HEK293T (cell line): ENCODE results near the gene COG4.

Experiments
- CTCF ChIA-PET: fragments of 350-600 bp; formaldehyde crosslinking; extraction: SDS; loops from one replicate; lab custom pipeline; 2021; ENCODE audit warnings: antibody characterized with exemption, inconsistent platforms; lab: Yijun Ruan, JAX
- POLR2A ChIA-PET: fragments of 350-600 bp; formaldehyde crosslinking; extraction: SDS; loops from one replicate; lab custom pipeline; 2020; ENCODE audit warnings: antibody characterized with exemption, inconsistent platforms; lab: Yijun Ruan, JAX
- DNase-seq: peaks from one replicate; pipeline ENCODE4 v3.0.0; 2012; ENCODE audit warnings: mixed read lengths; ENCODE audit errors: extremely low spot score
- ARNT ChIP-seq: fragments of 450-650 bp; IDR thresholded peaks from 2 replicates; pipeline ENCODE4 v1.6.1; 2017; ENCODE audit warnings: mild to moderate bottlenecking
- BHLHE40 ChIP-seq: fragments of 450-650 bp; IDR thresholded peaks from 2 replicates; pipeline ENCODE4 v1.6.1; 2016; ENCODE audit warnings: mild to moderate bottlenecking, moderate library complexity, borderline replicate concordance
- CTBP1 ChIP-seq: fragments of 450-650 bp; IDR thresholded peaks from 2 replicates; pipeline ENCODE4 v1.6.1; 2016; ENCODE audit warnings: borderline replicate concordance
- ELF4 ChIP-seq: fragments of 450-650 bp; IDR thresholded peaks from 2 replicates; pipeline ENCODE4 v1.6.1; 2017; ENCODE audit warnings: antibody characterized with exemption
- FOXA1 ChIP-seq: fragments of 450-650 bp; IDR thresholded peaks from 2 replicates; pipeline ENCODE4 v1.6.1; 2016; ENCODE audit warnings: mild to moderate bottlenecking
- FOXK2 ChIP-seq: fragments of 450-650 bp; IDR thresholded peaks from 2 replicates; pipeline ENCODE4 v1.6.1; 2016; ENCODE audit warnings: mild to moderate bottlenecking
- FOXM1 ChIP-seq: fragments of 450-650 bp; IDR thresholded peaks from 2 replicates; pipeline ENCODE4 v1.6.1; 2017; ENCODE audit warnings: mild to moderate bottlenecking, borderline replicate concordance
- HDGF ChIP-seq: fragments of 450-650 bp; IDR thresholded peaks from 2 replicates; pipeline ENCODE4 v1.6.1; 2017; ENCODE audit warnings: antibody characterized with exemption, borderline replicate concordance
- L3MBTL2 ChIP-seq: fragments of 450-650 bp; conservative IDR thresholded peaks from 2 replicates; pipeline ENCODE4 v1.6.1; 2016; ENCODE audit warnings: mild to moderate bottlenecking
- LEF1 ChIP-seq: fragments of 450-650 bp; IDR thresholded peaks from 2 replicates; pipeline ENCODE4 v1.6.1; 2017; ENCODE audit warnings: mild to moderate bottlenecking, borderline replicate concordance
- NFRKB ChIP-seq: fragments of 450-650 bp; IDR thresholded peaks from 2 replicates; pipeline ENCODE4 v1.6.1; 2016; ENCODE audit warnings: mild to moderate bottlenecking, moderate library complexity
- PKNOX1 ChIP-seq: fragments of 450-650 bp; IDR thresholded peaks from 2 replicates; pipeline ENCODE4 v1.6.1; 2016
- SP1 ChIP-seq: fragments of 450-650 bp; IDR thresholded peaks from 2 replicates; pipeline ENCODE4 v1.6.1; 2017
- SUZ12 ChIP-seq: fragments of 450-650 bp; IDR thresholded peaks from 2 replicates; pipeline ENCODE4 v1.6.1; 2016; ENCODE audit warnings: mild to moderate bottlenecking
- TARDBP ChIP-seq: fragments of 450-650 bp; IDR thresholded peaks from 2 replicates; pipeline ENCODE4 v1.6.1; 2016
- ZNF384 ChIP-seq: fragments of 450-650 bp; IDR thresholded peaks from 2 replicates; pipeline ENCODE4 v1.6.1; 2016

COG4 gene

GRCh38 chr16:70480127-70481105 is 42.9 kb downstream of the COG4 start:
- no peak for TF ChIP-seq FOXA1
- no peak for TF ChIP-seq HDGF
- TF ChIP-seq LEF1, result no peak
- TF ChIP-seq SUZ12, result no peak
- TF ChIP-seq L3MBTL2, result no peak
- TF ChIP-seq CTBP1, result no peak
- no peak for TF ChIP-seq PKNOX1
- TF ChIP-seq NFRKB, result no peak
- no peak for TF ChIP-seq TARDBP
- no peak for TF ChIP-seq FOXM1
- no peak for TF ChIP-seq FOXK2
- TF ChIP-seq SP1, result no peak
- no peak for TF ChIP-seq ZNF384
- no peak for TF ChIP-seq ELF4
- no peak for TF ChIP-seq ARNT
- no peak for TF ChIP-seq BHLHE40
- ChIA-PET POLR2A (interaction anchor here (2.1 kb wide), 1 partner anchor 100 kb away, joined by 8 read pairs; no protein-coding TSS in a partner anchor), CTCF (no interaction called here)
- no peak for DNase-seq

GRCh38 chr16:70478912-70479341 is 44.4 kb downstream of the COG4 start:
- ChIA-PET CTCF (no interaction called here), POLR2A (interaction anchor here (2.1 kb wide), 1 partner anchor 98 kb away, joined by 8 read pairs; no protein-coding TSS in a partner anchor)
- no peak for TF ChIP-seq L3MBTL2
- no peak for TF ChIP-seq ELF4
- TF ChIP-seq HDGF, result no peak
- TF ChIP-seq SUZ12, result no peak
- no peak for DNase-seq

- TF ChIP-seq SP1 (no peak), FOXM1 (no peak)
- POLR2A ChIA-PET, result interaction anchor here (0.9 to 2.1 kb wide), 2 partner anchors 97 kb away, joined by 5 to 8 read pairs; no protein-coding TSS in a partner anchor
- CTCF ChIA-PET, result no interaction called here
Observed at GRCh38 chr16:70478169-70478568, 45.2 kb downstream of the COG4 start.

GRCh38 chr16:70476272-70477020 is 46.9 kb downstream of the COG4 start:
- no peak for DNase-seq
- ChIA-PET CTCF (no interaction called here), POLR2A (no interaction called here)
- TF ChIP-seq BHLHE40, result no peak
- TF ChIP-seq HDGF, result no peak
- TF ChIP-seq ARNT, result no peak

More at GRCh38 chr16:70478169-70478568, 45.2 kb downstream of the COG4 start:
- no peak for DNase-seq

- ChIA-PET CTCF (no interaction called here), POLR2A (no interaction called here)
- TF ChIP-seq FOXK2 (no peak), LEF1 (no peak), SUZ12 (no peak), TARDBP (no peak), BHLHE40 (no peak), PKNOX1 (no peak), ELF4 (no peak), HDGF (no peak), NFRKB (no peak)
- DNase-seq, result no peak
Observed at GRCh38 chr16:70475054-70475871, 48.1 kb downstream of the COG4 start.

GRCh38 chr16:70474320-70475053 is 48.9 kb downstream of the COG4 start:
- DNase-seq, result no peak
- POLR2A ChIA-PET, result interaction anchor here (1.3 kb wide), 1 partner anchor 93 kb away, joined by 5 read pairs; no protein-coding TSS in a partner anchor
- no peak for TF ChIP-seq HDGF
- TF ChIP-seq ZNF384, result no peak
- no peak for TF ChIP-seq FOXA1
- no peak for TF ChIP-seq SP1
- no peak for TF ChIP-seq FOXM1
- TF ChIP-seq SUZ12, result no peak
- TF ChIP-seq BHLHE40, result no peak
- no peak for TF ChIP-seq ARNT
- no peak for TF ChIP-seq PKNOX1
- no peak for TF ChIP-seq NFRKB
- CTCF ChIA-PET, result no interaction called here
